Transverse colon (tissue), 4 donors: Measurements from ENCODE around the gene AUH. TPM values are rescaled to one million over a fixed set of nuclear protein-coding genes. Genes with fewer than 3 reads are reported as not detected.

ENCODE experiments used
- DNase-seq: peaks from one replicate; pipeline ENCODE4 v3.0.0-alpha.2; 2019
- H3K27ac ChIP-seq, 4 donors: fragments of 200-600 bp; sonication (generic); 2 replicates each; pipeline ENCODE4 v1.5.1; 2016 to 2018; ENCODE audit warnings: inconsistent platforms in 4 of 4
- H3K27me3 ChIP-seq: fragments of 200-600 bp; sonication (generic); 2 replicates; pipeline ENCODE4 v1.5.1; 2017; ENCODE audit warnings: inconsistent platforms
- H3K36me3 ChIP-seq, 4 donors: fragments of 200-600 bp; sonication (generic); 2 replicates each; pipeline ENCODE4 v1.5.1; 2017 to 2019; ENCODE audit warnings: inconsistent platforms in 4 of 4
- H3K4me1 ChIP-seq, 4 donors: fragments of 200-600 bp; sonication (generic); 2 replicates each; pipeline ENCODE4 v1.5.1; 2017 to 2020; ENCODE audit warnings: inconsistent platforms in 4 of 4
- H3K4me3 ChIP-seq, 4 donors: fragments of 200-600 bp; sonication (generic); 1 replicate in 1 of 4; 2 replicates in 3 of 4; pipeline versions ENCODE4 v1.5.1 to v1.6.1; 2017 to 2019; ENCODE audit warnings: inconsistent platforms in 4 of 4
- H3K9me3 ChIP-seq, 2 donors: fragments of 200-600 bp; sonication (generic); 2 replicates each; pipeline ENCODE4 v1.5.1; 2017 to 2019; ENCODE audit warnings: inconsistent platforms in 2 of 2
- CTCF ChIP-seq, 5 experiments: fragments of 200-600 bp in 3 of 5; fragments of 450-650 bp in 2 of 5; sonication (generic) in 3 of 5; IDR thresholded peaks; 1 replicate in 2 of 5; 2 replicates in 3 of 5; pipeline ENCODE4 v1.5.1; 2016 to 2017; ENCODE audit warnings: antibody characterized with exemption in 5 of 5, inconsistent platforms in 3 of 5, mild to moderate bottlenecking in 2 of 5, moderate library complexity in 1 of 5
- EP300 ChIP-seq: sonication (generic); formaldehyde crosslinking; IDR thresholded peaks from one replicate; pipeline ENCODE4 v1.6.1; 2017; ENCODE audit warnings: antibody characterized with exemption, low read depth
- POLR2A ChIP-seq: fragments of 450-650 bp; IDR thresholded peaks from one replicate; pipeline ENCODE4 v1.6.1; 2016; ENCODE audit warnings: antibody characterized with exemption, mild to moderate bottlenecking, moderate library complexity
- POLR2AphosphoS5 ChIP-seq, 3 donors: sonication (generic); formaldehyde crosslinking; IDR thresholded peaks; one replicate each; pipeline ENCODE4 v1.6.1; 2016; ENCODE audit warnings: antibody characterized with exemption in 3 of 3
- WGBS, 2 donors: methylation state at CpG; one replicate each; pipeline ENCODE4 v1.1.5; 2018; ENCODE audit warnings: low coverage in 1 of 2; 5-methylcytosine and 5-hydroxymethylcytosine counted together
- in situ Hi-C, 4 donors: fragments of 200-750 bp; cut with MboI; loops; one replicate each; pipeline versions ENCODE4 v1.15.0 to v1.15.1; 2017; ENCODE audit warnings: low sequenced_read_pairs in 3 of 4, low pct_ligation_motif_present in 1 of 4, low pct_unique_long_range_greater_than_20kb in 1 of 4
- intact Hi-C: fragments of 100-400 bp; cut with DNase I; formaldehyde crosslinking; loops from one replicate; pipeline ENCODE4 v1.15.1; 2023; ENCODE audit warnings: low total_unique reads
- total RNA-seq, 4 donors: library from RNA; depleted of rRNA; stranded (reverse); fragments of >200 nt; gene quantifications; one replicate each; pipeline ENCODE4 v1.1.0, GENCODE V29; 2016

Gene AUH
- total RNA-seq, 4 donors from 2014 or later = 55.0 to 136 (median 83.8) TPM

- intact Hi-C loops (no loop called here), in situ Hi-C loops (no loop called here)
- Histone ChIP-seq H3K4me3 (no peak overlapping the region), H3K36me3 (no peaks in the 10 kb centered on the region), H3K9me3 (no peaks in the 10 kb centered on the region), H3K27me3 (no peaks in the 10 kb centered on the region), H3K4me1 (peaks cover 4 to 12% (median 11%) of the 10 kb centered on the region in 4 donors), H3K27ac (no peak overlapping the region)
- DNase-seq = no peak
- 30 to 66% methylated on average over 3 of the region's 3 CpGs for WGBS, 2 donors
- TF ChIP-seq POLR2A (no peak), CTCF (IDR thresholded peaks at IDR 0.05) (no peak), EP300 (no peak), POLR2AphosphoS5 (IDR thresholded peaks at IDR 0.05) (no peak)
Measured at GRCh38 chr9:91214867-91215266, 146.9 kb downstream of the AUH start.

- DNase-seq = no peak
- no peaks in the 10 kb centered on the region for H3K9me3 ChIP-seq
- in situ Hi-C loops (no loop called here), intact Hi-C loops (no loop called here)
- no peaks in the 10 kb centered on the region for H3K27me3 ChIP-seq
- H3K4me1 ChIP-seq = peaks cover 4 to 12% (median 11%) of the 10 kb centered on the region in 4 donors
- no peak for TF ChIP-seq CTCF (IDR thresholded peaks at IDR 0.05)
- TF ChIP-seq POLR2AphosphoS5 (IDR thresholded peaks at IDR 0.05) = no peak
- no peak for TF ChIP-seq EP300
- H3K4me3 ChIP-seq = no peak overlapping the region
- 90 to 91% methylated on average over 3 to 4 of the region's 4 CpGs for WGBS, 2 donors
- no peak overlapping the region for H3K27ac ChIP-seq
- H3K36me3 ChIP-seq = no peaks in the 10 kb centered on the region
Measured at GRCh38 chr9:91214086-91214485, 147.6 kb downstream of the AUH start.

- WGBS, 2 donors = 43 to 66% methylated on average over 6 to 10 of the region's 10 CpGs
- intact Hi-C loops = no loop called here
- in situ Hi-C loops = no loop called here
- Histone ChIP-seq H3K4me1 (peaks cover 9 to 25% (median 19%) of the 10 kb centered on the region in 4 donors), H3K4me3 (no peak overlapping the region), H3K9me3 (no peaks in the 10 kb centered on the region), H3K27me3 (no peaks in the 10 kb centered on the region), H3K27ac (peak overlapping the region; percentile 21 to 33 (median 27)), H3K36me3 (no peaks in the 10 kb centered on the region)
- no peak for DNase-seq
- TF ChIP-seq POLR2A = no peak
- no peak for TF ChIP-seq CTCF (IDR thresholded peaks at IDR 0.05)
- no peak for TF ChIP-seq POLR2AphosphoS5 (IDR thresholded peaks at IDR 0.05)
- TF ChIP-seq EP300 = no peak
Measured at GRCh38 chr9:91212596-91213243, 149.0 kb downstream of the AUH start.

- no peak overlapping the region for H3K4me3 ChIP-seq
- no peaks in the 10 kb centered on the region for H3K36me3 ChIP-seq
- in situ Hi-C loops (no loop called here), intact Hi-C loops (no loop called here)
- H3K4me1 ChIP-seq = peaks cover 15 to 33% (median 22%) of the 10 kb centered on the region in 4 donors
- no peak for DNase-seq
- TF ChIP-seq POLR2A (no peak), CTCF (IDR thresholded peaks at IDR 0.05) (no peak), EP300 (no peak), POLR2AphosphoS5 (IDR thresholded peaks at IDR 0.05) (no peak)
- H3K27me3 ChIP-seq = no peaks in the 10 kb centered on the region
- H3K9me3 ChIP-seq = no peaks in the 10 kb centered on the region
- 37 to 49% methylated on average over 5 of the region's 5 CpGs for WGBS, 2 donors
- peak overlapping the region; percentile 21 to 33 (median 27) for H3K27ac ChIP-seq
Measured at GRCh38 chr9:91211919-91212318, 149.8 kb downstream of the AUH start.
